ENCODE measurements around the gene NFIX.

Gene NFIX

GRCh38 chr19:13082192-13083007, 87.1 kb downstream of the NFIX start:
- Histone ChIP-seq H3K9me3 (ENCODE audit: control insufficient read depth, low read length) (no peaks in the 10 kb centered on the region), H3K9ac (ENCODE audit: low read length) (peak overlapping the region; percentile 43), H3K4me1 (ENCODE audit: control insufficient read depth, insufficient read depth, low read length) (peaks cover 43% of the 10 kb centered on the region), H3K4me3 (ENCODE audit: low read length) (no peak overlapping the region), H3K36me3 (ENCODE audit: control insufficient read depth, insufficient read depth, low read length, severe bottlenecking) (peaks cover 80% of the 10 kb centered on the region), H3K27me3 (replicated peaks; ENCODE audit: control insufficient read depth, insufficient read depth, low read length) (no peaks in the 10 kb centered on the region)
- DNase-seq (ENCODE audit: low read depth): peak; percentile 53

DNA sequence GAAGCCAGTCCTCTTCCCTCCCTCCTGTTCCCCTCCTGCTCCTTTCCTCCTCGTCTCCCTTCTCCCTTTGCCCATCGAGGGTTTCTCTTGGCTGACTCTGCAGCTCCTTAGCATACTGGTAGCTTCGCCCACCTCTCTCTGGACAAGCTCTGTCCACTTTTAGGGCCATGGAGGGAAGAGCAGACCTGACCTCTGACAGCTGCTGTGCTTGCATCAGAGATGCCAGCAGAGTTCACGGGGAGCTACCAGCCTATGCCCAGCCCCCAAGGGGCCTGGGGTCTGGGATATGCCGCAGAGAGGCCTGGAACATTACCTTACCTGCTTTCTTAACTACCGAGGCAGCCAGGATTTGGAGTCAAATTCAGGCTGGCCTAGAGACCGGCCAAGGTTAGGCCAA, 87.7 kb downstream of the NFIX start:
- H3K9me3 ChIP-seq (ENCODE audit: control insufficient read depth, low read length): no peaks in the 10 kb centered on the region
- peak overlapping the region; percentile 43 for H3K9ac ChIP-seq (ENCODE audit: low read length)
- H3K27me3 ChIP-seq (replicated peaks; ENCODE audit: control insufficient read depth, insufficient read depth, low read length): no peaks in the 10 kb centered on the region
- no peak for DNase-seq (ENCODE audit: low read depth)
- H3K4me1 ChIP-seq (ENCODE audit: control insufficient read depth, insufficient read depth, low read length): peaks cover 37% of the 10 kb centered on the region
- H3K36me3 ChIP-seq (ENCODE audit: control insufficient read depth, insufficient read depth, low read length, severe bottlenecking): peaks cover 78% of the 10 kb centered on the region
- H3K4me3 ChIP-seq (ENCODE audit: low read length): no peak overlapping the region

- peaks cover 30% of the 10 kb centered on the region for H3K4me1 ChIP-seq (ENCODE audit: control insufficient read depth, insufficient read depth, low read length)
- H3K9ac ChIP-seq (ENCODE audit: low read length): no peak overlapping the region
- peaks cover 73% of the 10 kb centered on the region for H3K36me3 ChIP-seq (ENCODE audit: control insufficient read depth, insufficient read depth, low read length, severe bottlenecking)
- H3K4me3 ChIP-seq (ENCODE audit: low read length): no peak overlapping the region
- no peak for DNase-seq (ENCODE audit: low read depth)
- no peaks in the 10 kb centered on the region for H3K9me3 ChIP-seq (ENCODE audit: control insufficient read depth, low read length)
- no peaks in the 10 kb centered on the region for H3K27me3 ChIP-seq (replicated peaks; ENCODE audit: control insufficient read depth, insufficient read depth, low read length)
Observed at GRCh38 chr19:13083627-13084026, 88.4 kb downstream of the NFIX start.

DNA sequence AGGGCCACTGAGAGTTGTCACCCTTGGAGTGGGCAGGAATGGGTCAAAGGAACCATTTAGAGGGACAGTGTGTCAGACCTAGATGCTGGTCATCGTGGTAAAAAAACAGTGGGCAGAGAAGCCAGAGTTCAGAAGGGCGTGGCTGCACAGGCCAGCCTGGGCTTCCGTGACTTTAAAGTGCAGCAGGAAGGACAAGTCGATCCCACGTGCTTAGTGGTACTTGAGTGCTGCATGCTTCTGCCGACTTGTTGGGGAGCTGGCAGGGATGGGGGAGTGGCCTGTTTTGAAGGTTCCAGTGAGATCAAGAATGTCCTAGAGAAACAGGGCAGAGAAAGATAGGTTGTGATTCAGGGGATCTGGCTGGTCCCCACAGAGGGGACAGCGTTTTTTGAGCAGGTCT, 90.4 kb downstream of the NFIX start:
- H3K9ac ChIP-seq (ENCODE audit: low read length): no peak overlapping the region
- no peaks in the 10 kb centered on the region for H3K27me3 ChIP-seq (replicated peaks; ENCODE audit: control insufficient read depth, insufficient read depth, low read length)

GRCh38 chr19:13086341-13086740, 91.1 kb downstream of the NFIX start:
- Histone ChIP-seq H3K9ac (ENCODE audit: low read length) (no peak overlapping the region), H3K4me1 (ENCODE audit: control insufficient read depth, insufficient read depth, low read length) (peaks cover 30% of the 10 kb centered on the region), H3K4me3 (ENCODE audit: low read length) (no peak overlapping the region), H3K9me3 (ENCODE audit: control insufficient read depth, low read length) (no peaks in the 10 kb centered on the region), H3K27me3 (replicated peaks; ENCODE audit: control insufficient read depth, insufficient read depth, low read length) (no peaks in the 10 kb centered on the region), H3K36me3 (ENCODE audit: control insufficient read depth, insufficient read depth, low read length, severe bottlenecking) (peaks cover 65% of the 10 kb centered on the region)
- DNase-seq (ENCODE audit: low read depth): no peak

More for the DNA sequence above, 90.4 kb downstream of the NFIX start:
- no peak for DNase-seq (ENCODE audit: low read depth)
- no peak overlapping the region for H3K4me3 ChIP-seq (ENCODE audit: low read length)
- H3K9me3 ChIP-seq (ENCODE audit: control insufficient read depth, low read length): no peaks in the 10 kb centered on the region
- H3K36me3 ChIP-seq (ENCODE audit: control insufficient read depth, insufficient read depth, low read length, severe bottlenecking): peaks cover 66% of the 10 kb centered on the region
- H3K4me1 ChIP-seq (ENCODE audit: control insufficient read depth, insufficient read depth, low read length): peaks cover 23% of the 10 kb centered on the region

DNA sequence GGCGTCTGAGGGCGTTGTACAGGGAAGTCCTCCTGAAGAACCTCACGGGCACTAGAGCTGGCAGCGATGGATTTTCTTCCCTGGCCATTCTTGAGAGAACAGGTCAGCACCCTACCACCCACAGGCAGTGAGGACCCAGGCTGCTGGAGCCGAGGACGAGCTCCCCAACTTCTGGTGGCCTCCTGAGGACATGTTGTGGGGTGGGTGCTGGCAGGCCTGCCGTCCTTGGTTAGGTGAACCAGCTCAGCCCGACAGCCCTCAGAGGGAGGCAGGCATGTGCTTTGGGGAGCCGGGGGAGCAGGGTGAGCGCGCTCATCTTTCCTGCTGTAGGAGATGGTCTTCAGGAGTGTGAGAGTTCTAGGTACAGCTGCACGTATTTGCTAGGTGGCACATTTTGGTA, 92.0 kb downstream of the NFIX start:
- H3K27me3 ChIP-seq (replicated peaks; ENCODE audit: control insufficient read depth, insufficient read depth, low read length): no peaks in the 10 kb centered on the region

GRCh38 chr19:13087795-13088537, 92.7 kb downstream of the NFIX start:
- Histone ChIP-seq H3K9ac (ENCODE audit: low read length) (no peak overlapping the region), H3K4me3 (ENCODE audit: low read length) (no peak overlapping the region), H3K27me3 (replicated peaks; ENCODE audit: control insufficient read depth, insufficient read depth, low read length) (no peaks in the 10 kb centered on the region), H3K9me3 (ENCODE audit: control insufficient read depth, low read length) (no peaks in the 10 kb centered on the region), H3K4me1 (ENCODE audit: control insufficient read depth, insufficient read depth, low read length) (peaks cover 28% of the 10 kb centered on the region), H3K36me3 (ENCODE audit: control insufficient read depth, insufficient read depth, low read length, severe bottlenecking) (peaks cover 56% of the 10 kb centered on the region)
- no peak for DNase-seq (ENCODE audit: low read depth)

More for the DNA sequence above, 92.0 kb downstream of the NFIX start:
- H3K4me3 ChIP-seq (ENCODE audit: low read length): no peak overlapping the region
- H3K9me3 ChIP-seq (ENCODE audit: control insufficient read depth, low read length): no peaks in the 10 kb centered on the region
- H3K36me3 ChIP-seq (ENCODE audit: control insufficient read depth, insufficient read depth, low read length, severe bottlenecking): peaks cover 60% of the 10 kb centered on the region
- H3K9ac ChIP-seq (ENCODE audit: low read length): no peak overlapping the region
- DNase-seq (ENCODE audit: low read depth): no peak
- H3K4me1 ChIP-seq (ENCODE audit: control insufficient read depth, insufficient read depth, low read length): peaks cover 32% of the 10 kb centered on the region

GRCh38 chr19:13089139-13089856, 94.0 kb downstream of the NFIX start:
- peak overlapping the region; percentile 78 for H3K9ac ChIP-seq (ENCODE audit: low read length)
- no peak for DNase-seq (ENCODE audit: low read depth)
- peaks cover 34% of the 10 kb centered on the region for H3K4me1 ChIP-seq (ENCODE audit: control insufficient read depth, insufficient read depth, low read length)
- H3K4me3 ChIP-seq (ENCODE audit: low read length): no peak overlapping the region
- H3K36me3 ChIP-seq (ENCODE audit: control insufficient read depth, insufficient read depth, low read length, severe bottlenecking): peaks cover 50% of the 10 kb centered on the region
- H3K9me3 ChIP-seq (ENCODE audit: control insufficient read depth, low read length): no peaks in the 10 kb centered on the region
- no peaks in the 10 kb centered on the region for H3K27me3 ChIP-seq (replicated peaks; ENCODE audit: control insufficient read depth, insufficient read depth, low read length)

- Histone ChIP-seq H3K9ac (ENCODE audit: low read length) (peak overlapping the region; percentile 78), H3K4me3 (ENCODE audit: low read length) (no peak overlapping the region), H3K4me1 (ENCODE audit: control insufficient read depth, insufficient read depth, low read length) (peaks cover 34% of the 10 kb centered on the region), H3K27me3 (replicated peaks; ENCODE audit: control insufficient read depth, insufficient read depth, low read length) (no peaks in the 10 kb centered on the region), H3K36me3 (ENCODE audit: control insufficient read depth, insufficient read depth, low read length, severe bottlenecking) (peaks cover 53% of the 10 kb centered on the region), H3K9me3 (ENCODE audit: control insufficient read depth, low read length) (no peaks in the 10 kb centered on the region)
- DNase-seq (ENCODE audit: low read depth): no peak
Observed at GRCh38 chr19:13089857-13090507, 94.7 kb downstream of the NFIX start.

GRCh38 chr19:13090511-13091231, 95.4 kb downstream of the NFIX start:
- H3K9ac ChIP-seq (ENCODE audit: low read length): peak overlapping the region; percentile 78
- no peaks in the 10 kb centered on the region for H3K27me3 ChIP-seq (replicated peaks; ENCODE audit: control insufficient read depth, insufficient read depth, low read length)
- peaks cover 50% of the 10 kb centered on the region for H3K36me3 ChIP-seq (ENCODE audit: control insufficient read depth, insufficient read depth, low read length, severe bottlenecking)
- H3K9me3 ChIP-seq (ENCODE audit: control insufficient read depth, low read length): no peaks in the 10 kb centered on the region
- no peak overlapping the region for H3K4me3 ChIP-seq (ENCODE audit: low read length)
- H3K4me1 ChIP-seq (ENCODE audit: control insufficient read depth, insufficient read depth, low read length): peaks cover 34% of the 10 kb centered on the region
- DNase-seq (ENCODE audit: low read depth): no peak
